ENCODE results near the gene PSMC1.
"Not testable (repeated sequence)": the region's sequence is repeated elsewhere in the genome, so short reads cannot be mapped to it uniquely, and the experiment has no call there.

Gene PSMC1

GRCh38 chr14:90256354-90257131 lies at the start of gene PSMC1:
TSS of gene PSMC1 (plus strand) at chr14:90256553. CDS start at chr14:90256598, 45 bp downstream.
- DNase-seq = peak; percentile 95

- DNase-seq = no peak
These were observed 43.1 kb upstream of the PSMC1 start for GRCh38 chr14:90213099-90213748.

- DNase-seq = peak; percentile 12
These were observed 27.9 kb upstream of the PSMC1 start for GRCh38 chr14:90228478-90228877.

- peak; percentile 1 for DNase-seq
These were observed 26.4 kb upstream of the PSMC1 start for GRCh38 chr14:90229942-90230341.

GRCh38 chr14:90235179-90235976 lies 21.0 kb upstream of the PSMC1 start:
- peak; percentile 87 for DNase-seq

- DNase-seq = no peak
These were observed 17.2 kb upstream of the PSMC1 start for GRCh38 chr14:90239139-90239538.

GRCh38 chr14:90242444-90242843 lies 13.9 kb upstream of the PSMC1 start:
- DNase-seq = no peak

- no peak for DNase-seq
These were observed 9.4 kb upstream of the PSMC1 start for GRCh38 chr14:90246936-90247335.

- not testable (repeated sequence) for DNase-seq
These were observed 8.9 kb upstream of the PSMC1 start for GRCh38 chr14:90247441-90247840.

GRCh38 chr14:90248594-90248993 lies 7.8 kb upstream of the PSMC1 start:
- DNase-seq = no peak

- DNase-seq = peak; percentile 63
These were observed 2.5 kb upstream of the PSMC1 start for GRCh38 chr14:90253826-90254225.

GRCh38 chr14:90255871-90256270 lies 482 bp upstream of the PSMC1 start:
- no peak for DNase-seq

- DNase-seq = peak; percentile 2
These were observed 7.5 kb downstream of the PSMC1 start for GRCh38 chr14:90263748-90264449.

- DNase-seq = peak; percentile 46
These were observed 10.2 kb downstream of the PSMC1 start for GRCh38 chr14:90266441-90267154.

- DNase-seq = peak; percentile 24
These were observed 12.1 kb downstream of the PSMC1 start for GRCh38 chr14:90268420-90268819.

GRCh38 chr14:90272523-90272922 lies 16.2 kb downstream of the PSMC1 start:
- peak; percentile 16 for DNase-seq

GRCh38 chr14:90273532-90273931 lies 17.2 kb downstream of the PSMC1 start:
- DNase-seq = peak; percentile 24

- DNase-seq = peak; percentile 58
These were observed 17.7 kb downstream of the PSMC1 start for GRCh38 chr14:90274019-90274418.

- DNase-seq = peak; percentile 38
These were observed 18.6 kb downstream of the PSMC1 start for GRCh38 chr14:90274808-90275457.

- no peak for DNase-seq
These were observed 19.1 kb downstream of the PSMC1 start for GRCh38 chr14:90275458-90275814.

- DNase-seq = no peak
These were observed 19.5 kb downstream of the PSMC1 start for GRCh38 chr14:90275820-90276219.

Data from islet precursor cell (in vitro differentiated cells).